Peyer's patch (tissue), 4 donors: ENCODE data around the gene BEGAIN. TPM values are rescaled to one million over a fixed set of nuclear protein-coding genes. Genes with fewer than 3 reads are reported as not detected.

Experiments used
- DNase-seq, 3 donors: peaks; one replicate each; pipeline ENCODE4 v3.0.0-alpha.2; 2017 to 2019
- H3K27ac ChIP-seq, 4 donors: fragments of 200-600 bp; sonication (generic); one replicate each; pipeline ENCODE4 v1.5.1; 2016 to 2019
- H3K27me3 ChIP-seq, 2 donors: fragments of 200-600 bp; sonication (generic); one replicate each; pipeline ENCODE4 v1.5.1; 2019
- H3K36me3 ChIP-seq, 3 donors: fragments of 200-600 bp; sonication (generic); one replicate each; pipeline ENCODE4 v1.5.1; 2016 to 2019
- H3K4me1 ChIP-seq, 4 donors: fragments of 200-600 bp; sonication (generic); one replicate each; pipeline ENCODE4 v1.5.1; 2016 to 2019
- H3K4me3 ChIP-seq, 4 donors: fragments of 200-600 bp; sonication (generic); 1 replicate in 3 of 4; 2 replicates in 1 of 4; pipeline ENCODE4 v1.5.1; 2016 to 2019; ENCODE audit warnings: mild to moderate bottlenecking in 1 of 4
- H3K9me3 ChIP-seq, 4 donors: fragments of 200-600 bp; sonication (generic); one replicate each; pipeline ENCODE4 v1.5.1; 2016 to 2019; ENCODE audit warnings: mild to moderate bottlenecking in 1 of 4
- POLR2A ChIP-seq, 2 donors: fragments of 450-650 bp; IDR thresholded peaks; one replicate each; pipeline ENCODE4 v1.5.1; 2017; ENCODE audit warnings: antibody characterized with exemption in 2 of 2, mild to moderate bottlenecking in 2 of 2, moderate library complexity in 2 of 2
- total RNA-seq, 4 donors: library from RNA; depleted of rRNA; stranded (reverse); fragments of >200 nt; gene quantifications; one replicate each; pipeline ENCODE4 v1.1.0, GENCODE V29; 2016
- TF ChIP-seq, protein P1 (sequence below), 6 experiments: fragments of 450-650 bp in 4 of 6; fragments of 200-600 bp in 2 of 6; sonication (generic) in 1 of 6; IDR thresholded peaks; one replicate each; pipeline ENCODE4 v1.5.1; 2017 to 2019; ENCODE audit warnings: antibody characterized with exemption in 6 of 6, mild to moderate bottlenecking in 3 of 6, moderate library complexity in 1 of 6

BEGAIN gene
- total RNA-seq, 4 donors from 2014 or later, result 1.6 to 31.8 (median 6.6) TPM; not detected in 1

DNA sequence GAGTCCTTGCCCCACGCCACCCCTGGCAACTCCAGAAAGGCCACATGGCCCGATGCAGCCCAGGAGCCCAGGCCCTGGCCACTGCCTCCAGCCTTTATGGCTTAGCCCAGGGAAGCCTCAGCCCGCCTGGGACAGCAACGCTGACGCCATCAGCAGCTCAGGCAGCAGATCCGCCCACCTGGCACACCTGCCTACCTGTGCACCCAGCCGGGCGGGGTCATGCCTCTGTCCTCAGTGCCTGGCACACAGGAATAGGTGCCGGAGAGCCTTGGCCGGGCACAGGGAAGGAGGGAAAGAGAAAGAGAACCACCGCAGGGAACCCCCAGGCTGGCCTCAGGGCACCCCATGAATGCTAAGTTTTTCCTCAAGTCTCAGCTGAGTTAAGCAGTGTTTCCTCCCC lies 21.1 kb downstream of the BEGAIN start:
- peak in 2 of 3 donors; percentile 75 to 77 for DNase-seq
- no peak overlapping the region for H3K27ac ChIP-seq
- peaks cover 0 to 32% of the 10 kb centered on the region in 2 donors for H3K27me3 ChIP-seq
- no peaks in the 10 kb centered on the region for H3K36me3 ChIP-seq
- peaks cover 0 to 24% (median 9%) of the 10 kb centered on the region in 4 donors for H3K4me1 ChIP-seq
- no peaks in the 10 kb centered on the region for H3K9me3 ChIP-seq
- TF ChIP-seq, protein P1, sequence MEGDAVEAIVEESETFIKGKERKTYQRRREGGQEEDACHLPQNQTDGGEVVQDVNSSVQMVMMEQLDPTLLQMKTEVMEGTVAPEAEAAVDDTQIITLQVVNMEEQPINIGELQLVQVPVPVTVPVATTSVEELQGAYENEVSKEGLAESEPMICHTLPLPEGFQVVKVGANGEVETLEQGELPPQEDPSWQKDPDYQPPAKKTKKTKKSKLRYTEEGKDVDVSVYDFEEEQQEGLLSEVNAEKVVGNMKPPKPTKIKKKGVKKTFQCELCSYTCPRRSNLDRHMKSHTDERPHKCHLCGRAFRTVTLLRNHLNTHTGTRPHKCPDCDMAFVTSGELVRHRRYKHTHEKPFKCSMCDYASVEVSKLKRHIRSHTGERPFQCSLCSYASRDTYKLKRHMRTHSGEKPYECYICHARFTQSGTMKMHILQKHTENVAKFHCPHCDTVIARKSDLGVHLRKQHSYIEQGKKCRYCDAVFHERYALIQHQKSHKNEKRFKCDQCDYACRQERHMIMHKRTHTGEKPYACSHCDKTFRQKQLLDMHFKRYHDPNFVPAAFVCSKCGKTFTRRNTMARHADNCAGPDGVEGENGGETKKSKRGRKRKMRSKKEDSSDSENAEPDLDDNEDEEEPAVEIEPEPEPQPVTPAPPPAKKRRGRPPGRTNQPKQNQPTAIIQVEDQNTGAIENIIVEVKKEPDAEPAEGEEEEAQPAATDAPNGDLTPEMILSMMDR (IDR thresholded peaks at IDR 0.05), result no peak
- no peak for TF ChIP-seq POLR2A (IDR thresholded peaks at IDR 0.05)
- no peak overlapping the region for H3K4me3 ChIP-seq

DNA sequence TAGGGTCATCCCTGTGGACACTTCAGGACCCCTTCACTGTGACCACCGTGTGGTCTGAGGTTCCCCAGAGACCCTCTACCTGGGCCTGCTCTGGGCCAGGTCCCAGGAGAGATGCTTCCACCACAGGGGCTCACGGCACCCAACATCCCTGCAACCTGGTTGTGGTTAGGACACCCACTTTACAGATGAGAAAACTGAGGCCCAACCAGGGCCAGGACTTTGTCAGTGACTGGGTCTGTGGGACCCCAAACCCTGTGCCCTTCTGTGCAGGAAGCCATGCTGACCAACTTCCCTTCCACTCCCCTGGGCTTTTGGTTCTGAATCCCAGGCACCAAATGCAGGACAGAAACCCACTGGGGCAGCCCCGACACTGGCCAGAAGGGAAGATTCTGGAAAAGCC lies 21.6 kb downstream of the BEGAIN start:
- H3K4me1 ChIP-seq, result peaks cover 0 to 24% (median 9%) of the 10 kb centered on the region in 4 donors
- no peak for DNase-seq
- TF ChIP-seq POLR2A (IDR thresholded peaks at IDR 0.05), result no peak
- TF ChIP-seq, protein P1 (IDR thresholded peaks at IDR 0.05), result no peak
- H3K27ac ChIP-seq, result no peak overlapping the region
- H3K9me3 ChIP-seq, result no peaks in the 10 kb centered on the region
- peaks cover 0 to 32% of the 10 kb centered on the region in 2 donors for H3K27me3 ChIP-seq
- no peaks in the 10 kb centered on the region for H3K36me3 ChIP-seq
- no peak overlapping the region for H3K4me3 ChIP-seq

- DNase-seq, result no peak
- peaks cover 0 to 24% (median 9%) of the 10 kb centered on the region in 4 donors for H3K4me1 ChIP-seq
- H3K27me3 ChIP-seq, result peaks cover 0 to 28% of the 10 kb centered on the region in 2 donors
- H3K4me3 ChIP-seq, result no peak overlapping the region
- no peaks in the 10 kb centered on the region for H3K9me3 ChIP-seq
- no peaks in the 10 kb centered on the region for H3K36me3 ChIP-seq
- no peak overlapping the region for H3K27ac ChIP-seq
- TF ChIP-seq, protein P1 (IDR thresholded peaks at IDR 0.05), result no peak
- no peak for TF ChIP-seq POLR2A (IDR thresholded peaks at IDR 0.05)
Observed at GRCh38 chr14:100564512-100564911, 22.7 kb downstream of the BEGAIN start.

DNA sequence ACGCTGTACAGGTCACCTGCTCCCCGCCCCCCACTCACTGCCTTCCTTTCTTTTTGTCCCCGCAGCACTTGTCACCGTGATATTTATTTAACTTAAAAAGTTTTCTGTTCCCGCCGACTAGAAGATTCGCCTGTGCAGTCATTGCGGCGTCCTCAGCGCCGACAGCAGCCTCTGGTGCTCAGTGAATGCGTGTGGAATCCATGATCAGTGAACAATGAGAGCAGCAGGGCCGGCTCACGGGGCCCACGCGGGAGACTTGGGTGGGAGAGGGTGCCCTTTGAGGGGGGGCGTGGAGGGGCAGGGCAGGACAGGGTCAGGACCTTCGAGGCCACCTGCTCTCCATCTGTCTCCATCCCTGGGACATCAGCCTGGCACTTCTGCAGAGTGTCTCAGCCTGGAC lies 24.5 kb downstream of the BEGAIN start:
- Histone ChIP-seq H3K27ac (no peak overlapping the region), H3K9me3 (no peaks in the 10 kb centered on the region), H3K4me3 (no peak overlapping the region), H3K4me1 (peaks cover 0 to 9% (median 3%) of the 10 kb centered on the region in 4 donors), H3K36me3 (no peaks in the 10 kb centered on the region), H3K27me3 (peaks cover 0 to 12% of the 10 kb centered on the region in 2 donors)
- TF ChIP-seq, protein P1 (IDR thresholded peaks at IDR 0.05), result no peak
- TF ChIP-seq POLR2A (IDR thresholded peaks at IDR 0.05), result no peak
- no peak for DNase-seq

GRCh38 chr14:100561005-100561404 lies 26.2 kb downstream of the BEGAIN start:
- no peaks in the 10 kb centered on the region for H3K4me1 ChIP-seq
- DNase-seq, result no peak
- no peak overlapping the region for H3K27ac ChIP-seq
- no peaks in the 10 kb centered on the region for H3K36me3 ChIP-seq
- H3K4me3 ChIP-seq, result no peak overlapping the region
- H3K9me3 ChIP-seq, result no peaks in the 10 kb centered on the region
- H3K27me3 ChIP-seq, result no peaks in the 10 kb centered on the region
- no peak for TF ChIP-seq POLR2A (IDR thresholded peaks at IDR 0.05)
- TF ChIP-seq, protein P1 (IDR thresholded peaks at IDR 0.05), result no peak

GRCh38 chr14:100560471-100560870 lies 26.7 kb downstream of the BEGAIN start:
- no peak for TF ChIP-seq POLR2A (IDR thresholded peaks at IDR 0.05)
- TF ChIP-seq, protein P1 (IDR thresholded peaks at IDR 0.05), result no peak

More at GRCh38 chr14:100560471-100560870, 26.7 kb downstream of the BEGAIN start:
- Histone ChIP-seq H3K4me3 (no peak overlapping the region), H3K27ac (no peak overlapping the region), H3K4me1 (no peaks in the 10 kb centered on the region), H3K9me3 (no peaks in the 10 kb centered on the region), H3K27me3 (no peaks in the 10 kb centered on the region), H3K36me3 (no peaks in the 10 kb centered on the region)
- no peak for DNase-seq
